ENCODE results near the gene DNM3. TPM values are rescaled to one million over a fixed set of nuclear protein-coding genes. Genes with fewer than 3 reads are reported as not detected.

Gene DNM3
- total RNA-seq, 1 donor from 2014 or later = 4.7 TPM

DNA sequence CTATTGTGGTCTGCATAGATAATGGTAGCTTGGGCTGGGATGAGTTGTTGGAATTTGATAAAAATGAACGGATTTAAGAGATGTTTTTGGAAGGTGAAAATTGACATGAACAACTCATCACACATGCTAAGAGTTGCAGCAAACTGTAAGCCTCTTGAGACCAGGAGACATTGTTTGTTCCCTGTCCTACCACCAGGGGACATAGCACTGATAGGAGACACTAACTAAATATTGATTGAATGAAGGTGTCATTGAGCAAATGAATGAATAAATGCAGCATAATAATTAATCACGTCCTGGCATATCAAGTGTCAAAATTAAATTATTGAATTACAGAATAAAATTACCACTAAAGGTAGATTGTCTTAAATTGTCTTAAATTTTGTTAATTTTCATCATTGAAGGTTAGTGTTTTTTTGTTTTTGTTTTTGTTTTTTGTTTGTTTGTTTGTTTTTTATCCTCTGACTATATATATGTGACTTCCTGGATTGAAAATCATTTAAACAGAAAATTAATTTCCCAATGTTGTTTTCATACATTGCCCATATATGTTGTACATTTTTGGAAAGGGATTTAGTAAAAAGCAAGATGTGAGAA, 293.9 kb downstream of the DNM3 start:
- Mint-ChIP-seq H3K27ac (ENCODE audit: unreplicated experiment) (peak overlapping the region; percentile 77), H3K4me1 (ENCODE audit: low read depth, unreplicated experiment) (peaks cover 23% of the 10 kb centered on the region), H3K4me3 (ENCODE audit: unreplicated experiment) (no peak overlapping the region), H3K9me3 (ENCODE audit: unreplicated experiment) (no peaks in the 10 kb centered on the region), H3K27me3 (ENCODE audit: low read depth, unreplicated experiment) (no peaks in the 10 kb centered on the region), H3K36me3 (ENCODE audit: low read depth, unreplicated experiment) (no peaks in the 10 kb centered on the region)
- Histone ChIP-seq H3K27ac (ENCODE audit: low read depth, low read length) (no peak overlapping the region), H3K9ac (ENCODE audit: low read length) (no peak overlapping the region), H2AFZ (ENCODE audit: low read depth, low read length) (no peak overlapping the region), H3K9me3 (ENCODE audit: insufficient read depth, low read depth, low read length) (no peaks in the 10 kb centered on the region), H3K36me3 (ENCODE audit: insufficient read depth, low read length) (no peaks in the 10 kb centered on the region), H3K4me1 (ENCODE audit: insufficient read depth, low read length) (peaks cover 5% of the 10 kb centered on the region), H3K79me2 (ENCODE audit: insufficient read depth, low read length) (no peaks in the 10 kb centered on the region), H3K4me2 (ENCODE audit: low read length) (no peak overlapping the region), H4K20me1 (ENCODE audit: insufficient read depth, low read length) (no peaks in the 10 kb centered on the region), H3K27me3 (ENCODE audit: insufficient read depth, low read length) (no peaks in the 10 kb centered on the region), H3K4me3 (ENCODE audit: insufficient read depth, low read depth, low read length) (no peak overlapping the region)
- DNase-seq (ENCODE audit: low read depth) (no peak), FAIRE-seq (peak; percentile 49)
- TF ChIP-seq, protein P1, sequence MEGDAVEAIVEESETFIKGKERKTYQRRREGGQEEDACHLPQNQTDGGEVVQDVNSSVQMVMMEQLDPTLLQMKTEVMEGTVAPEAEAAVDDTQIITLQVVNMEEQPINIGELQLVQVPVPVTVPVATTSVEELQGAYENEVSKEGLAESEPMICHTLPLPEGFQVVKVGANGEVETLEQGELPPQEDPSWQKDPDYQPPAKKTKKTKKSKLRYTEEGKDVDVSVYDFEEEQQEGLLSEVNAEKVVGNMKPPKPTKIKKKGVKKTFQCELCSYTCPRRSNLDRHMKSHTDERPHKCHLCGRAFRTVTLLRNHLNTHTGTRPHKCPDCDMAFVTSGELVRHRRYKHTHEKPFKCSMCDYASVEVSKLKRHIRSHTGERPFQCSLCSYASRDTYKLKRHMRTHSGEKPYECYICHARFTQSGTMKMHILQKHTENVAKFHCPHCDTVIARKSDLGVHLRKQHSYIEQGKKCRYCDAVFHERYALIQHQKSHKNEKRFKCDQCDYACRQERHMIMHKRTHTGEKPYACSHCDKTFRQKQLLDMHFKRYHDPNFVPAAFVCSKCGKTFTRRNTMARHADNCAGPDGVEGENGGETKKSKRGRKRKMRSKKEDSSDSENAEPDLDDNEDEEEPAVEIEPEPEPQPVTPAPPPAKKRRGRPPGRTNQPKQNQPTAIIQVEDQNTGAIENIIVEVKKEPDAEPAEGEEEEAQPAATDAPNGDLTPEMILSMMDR (IDR thresholded peaks at IDR 0.05; ENCODE audit: insufficient read depth, low read depth, low read length) = peak; percentile 22
- no peak for TF ChIP-seq EZH2 (IDR thresholded peaks at IDR 0.05; ENCODE audit: insufficient read depth, low read length)

DNA sequence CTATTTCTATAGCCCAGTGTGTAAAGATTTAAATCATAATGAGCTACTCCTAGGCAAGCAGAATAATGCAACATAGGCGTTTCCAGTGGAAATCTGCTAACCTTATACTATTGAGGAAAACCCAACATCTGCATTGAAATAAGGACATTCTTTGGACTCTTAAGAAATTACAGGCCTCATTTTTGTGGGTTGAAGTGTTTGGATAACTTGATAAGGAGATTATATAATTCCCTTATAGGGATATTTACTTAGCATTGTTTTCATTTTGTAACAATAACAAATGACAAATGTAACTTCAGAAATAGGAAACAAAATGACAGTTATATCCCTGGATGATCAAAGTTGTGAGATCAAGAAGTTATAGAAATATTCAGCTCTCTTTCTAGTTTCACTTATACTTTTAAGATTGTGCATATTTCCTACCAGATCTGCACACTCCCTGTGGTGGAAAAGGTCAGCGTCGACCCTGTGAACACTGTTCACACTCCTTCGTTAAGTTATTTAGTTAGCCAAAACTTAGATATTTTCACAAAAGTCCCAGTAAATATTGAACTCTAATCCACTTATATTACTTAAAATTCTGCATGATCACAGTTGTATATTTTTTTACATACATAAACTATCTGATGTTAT, 294.8 kb downstream of the DNM3 start:
- H3K4me3 Mint-ChIP-seq (ENCODE audit: unreplicated experiment) = no peak overlapping the region
- H3K9ac ChIP-seq (ENCODE audit: low read length) = no peak overlapping the region

More for the DNA sequence above, 294.8 kb downstream of the DNM3 start:
- Histone ChIP-seq H3K79me2 (ENCODE audit: insufficient read depth, low read length) (peaks cover 3% of the 10 kb centered on the region), H4K20me1 (ENCODE audit: insufficient read depth, low read length) (no peaks in the 10 kb centered on the region), H3K4me3 (ENCODE audit: insufficient read depth, low read depth, low read length) (no peak overlapping the region), H3K4me2 (ENCODE audit: low read length) (peak overlapping the region; percentile 48), H3K9me3 (ENCODE audit: insufficient read depth, low read depth, low read length) (no peaks in the 10 kb centered on the region), H3K27ac (ENCODE audit: low read depth, low read length) (peak overlapping the region; percentile 5), H3K36me3 (ENCODE audit: insufficient read depth, low read length) (no peaks in the 10 kb centered on the region), H3K27me3 (ENCODE audit: insufficient read depth, low read length) (no peaks in the 10 kb centered on the region), H3K4me1 (ENCODE audit: insufficient read depth, low read length) (peaks cover 5% of the 10 kb centered on the region), H2AFZ (ENCODE audit: low read depth, low read length) (no peak overlapping the region)
- FAIRE-seq = peak; percentile 59
- peak overlapping the region; percentile 43 for H3K27ac Mint-ChIP-seq (ENCODE audit: unreplicated experiment)
- H3K9me3 Mint-ChIP-seq (ENCODE audit: unreplicated experiment) = no peaks in the 10 kb centered on the region
- TF ChIP-seq, protein P1 (IDR thresholded peaks at IDR 0.05; ENCODE audit: insufficient read depth, low read depth, low read length) = no peak
- TF ChIP-seq EZH2 (IDR thresholded peaks at IDR 0.05; ENCODE audit: insufficient read depth, low read length) = no peak
- H3K36me3 Mint-ChIP-seq (ENCODE audit: low read depth, unreplicated experiment) = no peaks in the 10 kb centered on the region
- peak; percentile 81 for DNase-seq (ENCODE audit: low read depth)
- peaks cover 27% of the 10 kb centered on the region for H3K4me1 Mint-ChIP-seq (ENCODE audit: low read depth, unreplicated experiment)
- H3K27me3 Mint-ChIP-seq (ENCODE audit: low read depth, unreplicated experiment) = no peaks in the 10 kb centered on the region
